Stimulated activated CD8-positive, alpha-beta memory T cell treated with anti-CD3 and anti-CD28 coated beads, Interleukin-4, amount 100 ng/mL, for 48 hours (primary cell): ENCODE results near the gene GLG1.
"Not testable (repeated sequence)": the region's sequence is repeated elsewhere in the genome, so short reads cannot be mapped to it uniquely, and the experiment has no call there.

Experiments used
- DNase-seq: peaks from one replicate; pipeline ENCODE4 v3.0.0-alpha.2; 2020

The GLG1 gene

GRCh38 chr16:74404148-74404933 is 202.6 kb downstream of the GLG1 start:
- not testable (repeated sequence) for DNase-seq

- DNase-seq = not testable (repeated sequence)
Measured at GRCh38 chr16:74400238-74400637, 206.7 kb downstream of the GLG1 start.

- not testable (repeated sequence) for DNase-seq
Measured at GRCh38 chr16:74398212-74398895, 208.6 kb downstream of the GLG1 start.
